H1 (cell line): ENCODE data around the gene ZSCAN4. TPM values are rescaled to one million over a fixed set of nuclear protein-coding genes. Genes with fewer than 3 reads are reported as not detected.

Experiments used
- ATF2 ChIP-seq: IDR thresholded peaks from 2 replicates; pipeline ENCODE4 v1.6.1; 2012; ENCODE audit warnings: low read length, inconsistent platforms
- BACH1 ChIP-seq: IDR thresholded peaks from 2 replicates; pipeline ENCODE4 v1.6.1; 2012; ENCODE audit warnings: low read length, improper control_type of control experiment
- BRCA1 ChIP-seq: IDR thresholded peaks from 2 replicates; pipeline ENCODE4 v1.6.1; 2012; ENCODE audit warnings: low read depth, low read length, improper control_type of control experiment
- KDM1A ChIP-seq: fragments of 200-600, 300-600 bp; sonication (generic); IDR thresholded peaks from 2 replicates; pipeline ENCODE4 v1.7.1; 2016; ENCODE audit warnings: mild to moderate bottlenecking, low read length, borderline replicate concordance
- YY1 ChIP-seq: IDR thresholded peaks from 2 replicates; pipeline ENCODE4 v1.6.1; 2011; ENCODE audit warnings: low read depth, mild to moderate bottlenecking, low read length
- polyA plus RNA-seq, 7 experiments: library from polyadenylated mRNA; depleted of rRNA in 3 of 7; stranded (reverse) in 5 of 7; unstranded in 2 of 7; fragments of >200 nt in 5 of 7; fragments of 200-250 nt in 2 of 7; gene quantifications; 1 replicate in 5 of 7; 2 replicates in 1 of 7; 4 replicates in 1 of 7; pipeline versions ENCODE4 v1.2.1 to v1.2.3, GENCODE V29; 2011 to 2013; ENCODE audit warnings: missing spikeins in 2 of 7, mixed read lengths in 2 of 7
- total RNA-seq: library from RNA; stranded (reverse); fragmentation: NEBNext Ultra II Directional; extraction: Animal tissue kit (Norgen Biotek cat#: 25700); gene quantifications from 2 replicates; pipeline ENCODE4 v1.2.1, GENCODE V29; 2021

The ZSCAN4 gene
- total and polyA plus RNA-seq, 2 of the 8 experiments (the other 6 are each of a cell fraction or from before 2014, with no cell fraction given) = not detected

GRCh38 chr19:57643734-57644133, 25.0 kb upstream of the ZSCAN4 start (continued):
- TF ChIP-seq ATF2 (no peak), BACH1 (no peak), KDM1A (no peak), YY1 (no peak), BRCA1 (no peak)
